BJ (cell line): ENCODE data around the gene TMX1. TPM values are rescaled to one million over a fixed set of nuclear protein-coding genes. Genes with fewer than 3 reads are reported as not detected.

Experiments
- CTCF ChIA-PET: fragments of 350-600 bp; formaldehyde crosslinking; extraction: SDS; loops from one replicate; lab custom pipeline; 2021; ENCODE audit warnings: antibody characterized with exemption, inconsistent platforms; lab: Yijun Ruan, JAX
- POLR2A ChIA-PET: fragments of 300-600 bp; sonication (Branson Sonifier 250); formaldehyde crosslinking; extraction: SDS; loops from one replicate; lab custom pipeline; 2021; ENCODE audit warnings: antibody characterized with exemption; lab: Charles Lee
- DNase-seq: peaks from one replicate; pipeline ENCODE4 v3.0.0-alpha.2; 2011; ENCODE audit warnings: low read depth
- H3K27me3 ChIP-seq: 2 replicates; pipeline ENCODE4 v1.6.0; 2011; ENCODE audit warnings: low read length; ENCODE audit not compliant: control insufficient read depth, insufficient read depth
- H3K36me3 ChIP-seq: 2 replicates; pipeline ENCODE4 v1.5.1; 2011; ENCODE audit warnings: low read length; ENCODE audit not compliant: control insufficient read depth, insufficient read depth
- H3K4me3 ChIP-seq: 2 replicates; pipeline ENCODE4 v1.5.1; 2011; ENCODE audit warnings: low read depth, mild to moderate bottlenecking, control low read depth, low read length
- CTCF ChIP-seq: IDR thresholded peaks from 2 replicates; pipeline ENCODE4 v1.5.1; 2011; ENCODE audit warnings: low read depth, mild to moderate bottlenecking, control low read depth, inconsistent platforms, low read length, moderate library complexity; ENCODE audit not compliant: insufficient read depth
- polyA plus RNA-seq: library from polyadenylated mRNA; depleted of rRNA; stranded (reverse); fragments of >200 nt; gene quantifications from 2 replicates; pipeline ENCODE4 v1.2.3, GENCODE V29; 2011

Gene TMX1
- polyA plus RNA-seq, 1 experiment: 10.4 TPM

DNA sequence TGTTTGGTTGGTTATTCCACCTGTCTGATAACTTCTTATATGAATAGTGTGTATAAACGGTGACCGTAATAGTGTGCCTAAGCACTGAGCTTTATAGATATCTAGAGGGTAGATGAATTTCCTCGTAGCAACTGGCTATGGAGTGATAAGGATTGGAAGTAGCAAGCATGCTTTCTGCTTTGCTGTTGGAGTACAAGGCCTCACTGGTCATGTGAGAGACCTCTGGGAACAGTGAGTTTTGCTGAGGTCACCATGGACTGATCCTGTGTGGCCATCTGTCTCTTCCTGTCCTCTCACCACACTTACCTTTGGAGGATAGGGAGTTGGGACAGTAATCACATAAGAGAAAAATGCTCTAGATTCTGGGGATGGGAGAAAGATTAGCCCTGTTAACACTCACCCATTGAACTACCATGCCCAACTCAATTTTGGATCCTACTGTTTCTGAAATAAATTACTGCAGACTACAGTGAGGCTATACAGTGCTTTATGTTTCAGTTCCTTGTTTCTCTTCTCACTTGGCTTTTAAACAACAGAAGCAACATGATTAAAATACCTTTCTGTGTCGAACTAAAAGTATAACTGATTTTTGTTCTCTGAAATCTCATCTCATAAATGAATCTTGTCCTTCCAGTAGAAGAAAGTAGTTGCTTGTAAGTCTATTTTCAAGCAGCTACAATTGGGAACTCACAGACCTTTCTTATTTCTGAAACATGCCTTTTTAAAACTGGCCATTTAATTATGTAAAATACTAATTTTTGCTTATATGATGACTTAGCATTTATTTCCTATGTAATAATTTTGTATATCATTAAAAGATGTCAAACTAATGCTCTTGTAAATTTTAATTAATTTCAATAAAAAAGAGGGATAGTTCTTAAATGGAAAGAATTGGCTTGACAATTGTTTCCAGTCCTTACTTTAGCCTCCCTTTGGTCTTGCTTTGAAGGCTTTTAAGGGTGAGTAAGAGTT is 8.3 kb downstream of the TMX1 start:
- POLR2A ChIA-PET: no interaction called here
- Histone ChIP-seq H3K4me3 (no peak overlapping the region), H3K27me3 (no peaks in the 10 kb centered on the region), H3K36me3 (peaks cover 8% of the 10 kb centered on the region)
- no peak for DNase-seq
- no peak for TF ChIP-seq CTCF
- CTCF ChIA-PET: no interaction called here

DNA sequence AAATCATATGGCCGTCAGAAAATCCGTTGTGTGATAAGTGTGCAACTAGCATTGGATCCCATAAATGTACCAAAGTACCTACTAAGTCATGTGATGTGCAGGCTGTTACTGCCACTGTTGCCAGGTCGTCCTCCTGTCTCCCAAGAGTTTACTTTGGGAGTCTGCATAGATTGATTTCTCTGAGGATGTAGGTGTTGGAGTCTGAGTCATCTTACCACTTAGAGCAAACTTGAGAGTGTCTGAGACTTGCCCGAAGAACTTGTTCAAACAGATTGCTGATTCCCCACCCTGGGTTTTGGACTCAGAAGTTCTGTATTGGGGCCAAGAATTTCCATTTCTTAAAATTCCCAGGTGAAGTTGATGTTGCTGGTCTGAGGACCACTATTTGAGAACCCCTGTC is 11.4 kb downstream of the TMX1 start:
- POLR2A ChIA-PET: no interaction called here
- peaks cover 9% of the 10 kb centered on the region for H3K36me3 ChIP-seq
- no peak for TF ChIP-seq CTCF

DNA sequence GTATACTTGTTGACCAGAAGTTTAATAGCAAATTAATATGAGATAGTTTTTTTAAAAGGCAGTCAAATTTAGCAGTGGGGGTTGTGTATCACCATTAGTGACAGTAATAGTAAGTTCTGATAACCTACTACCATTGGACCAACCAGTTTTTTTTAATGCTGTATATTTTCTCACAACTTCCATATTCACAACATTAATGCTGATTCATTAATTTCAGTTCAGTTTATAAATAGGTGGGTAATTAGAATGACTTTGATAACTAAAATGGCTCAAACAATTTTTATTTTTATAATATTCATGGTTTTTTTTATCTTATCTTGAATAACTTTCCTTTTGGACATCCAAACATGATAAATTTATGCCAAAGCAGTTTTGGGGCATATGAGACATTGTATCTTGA is 13.8 kb downstream of the TMX1 start:
- DNase-seq: no peak
- Histone ChIP-seq H3K36me3 (0 out of 2 replicates have a peak, but pooled peaks cover 1% of the 10 kb centered on the region), H3K4me3 (no peak overlapping the region), H3K27me3 (no peaks in the 10 kb centered on the region)
- TF ChIP-seq CTCF: no peak
- ChIA-PET CTCF (no interaction called here), POLR2A (no interaction called here)

More for the DNA sequence above, 11.4 kb downstream of the TMX1 start:
- CTCF ChIA-PET: no interaction called here
- DNase-seq: no peak
- Histone ChIP-seq H3K27me3 (no peaks in the 10 kb centered on the region), H3K4me3 (no peak overlapping the region)

DNA sequence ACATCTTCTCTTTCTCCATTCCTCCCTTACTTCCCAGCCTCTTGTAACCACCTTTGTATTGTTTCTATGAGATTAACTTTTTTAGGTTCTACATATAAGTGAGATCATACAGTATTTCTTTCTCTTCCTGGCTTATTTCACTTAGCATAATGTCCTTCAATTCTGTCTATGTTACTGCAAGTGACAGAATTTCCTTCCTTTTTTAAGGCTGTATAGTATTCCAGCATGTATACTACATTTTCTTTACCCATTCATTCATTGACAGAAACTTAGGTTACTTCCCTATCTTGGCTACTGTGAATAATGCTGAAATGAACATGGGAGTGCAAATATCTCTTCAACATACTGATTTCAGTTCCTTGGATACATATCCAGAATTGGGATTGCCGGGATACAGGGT is 18.2 kb downstream of the TMX1 start:
- no peak overlapping the region for H3K4me3 ChIP-seq
- 0 out of 2 replicates have a peak, but pooled peaks cover 1% of the 10 kb centered on the region for H3K36me3 ChIP-seq
- no peak for TF ChIP-seq CTCF
- POLR2A ChIA-PET: no interaction called here
- CTCF ChIA-PET: no interaction called here
- no peak for DNase-seq
- no peaks in the 10 kb centered on the region for H3K27me3 ChIP-seq

DNA sequence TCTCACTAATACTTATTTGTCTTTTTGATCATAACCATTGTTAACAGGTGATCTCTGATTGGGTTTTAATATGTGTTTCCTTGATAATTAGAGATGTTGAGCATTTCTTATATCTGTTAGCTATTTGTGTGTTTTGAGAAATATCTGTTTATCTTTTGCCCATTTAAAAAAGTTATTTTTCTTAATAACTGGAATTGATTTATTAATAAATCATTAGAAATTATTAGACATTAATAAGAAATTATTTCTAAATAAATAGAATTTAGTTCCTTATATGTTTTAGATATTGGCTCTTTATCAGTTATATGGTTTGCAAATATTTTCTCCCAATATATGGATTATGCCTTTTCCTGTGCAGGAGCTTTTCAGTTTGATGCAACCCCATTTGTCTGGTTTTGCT is 18.7 kb downstream of the TMX1 start:
- H3K27me3 ChIP-seq: no peaks in the 10 kb centered on the region
- ChIA-PET CTCF (interaction anchor here (0.6 kb wide), 1 partner anchor 231 kb away, joined by 3 read pairs; no protein-coding TSS in a partner anchor), POLR2A (no interaction called here)
- DNase-seq: no peak
- no peak for TF ChIP-seq CTCF
- no peak overlapping the region for H3K4me3 ChIP-seq
- no peaks in the 10 kb centered on the region for H3K36me3 ChIP-seq
